Glomerular endothelial cell (primary cell): ENCODE data around the gene SIT1. TPM values are rescaled to one million over a fixed set of nuclear protein-coding genes. Genes with fewer than 3 reads are reported as not detected.

Source experiments
- DNase-seq: peaks from one replicate; pipeline ENCODE4 v3.0.0-alpha.2; 2011; ENCODE audit warnings: low read depth, low spot score; ENCODE audit errors: extremely low read depth
- total RNA-seq: library from RNA; depleted of rRNA; stranded (reverse); fragments of >200 nt; gene quantifications from 2 replicates; pipeline ENCODE4 v1.2.3, GENCODE V29; 2015

SIT1 gene
- total RNA-seq, 1 donor from 2014 or later = not detected

DNA sequence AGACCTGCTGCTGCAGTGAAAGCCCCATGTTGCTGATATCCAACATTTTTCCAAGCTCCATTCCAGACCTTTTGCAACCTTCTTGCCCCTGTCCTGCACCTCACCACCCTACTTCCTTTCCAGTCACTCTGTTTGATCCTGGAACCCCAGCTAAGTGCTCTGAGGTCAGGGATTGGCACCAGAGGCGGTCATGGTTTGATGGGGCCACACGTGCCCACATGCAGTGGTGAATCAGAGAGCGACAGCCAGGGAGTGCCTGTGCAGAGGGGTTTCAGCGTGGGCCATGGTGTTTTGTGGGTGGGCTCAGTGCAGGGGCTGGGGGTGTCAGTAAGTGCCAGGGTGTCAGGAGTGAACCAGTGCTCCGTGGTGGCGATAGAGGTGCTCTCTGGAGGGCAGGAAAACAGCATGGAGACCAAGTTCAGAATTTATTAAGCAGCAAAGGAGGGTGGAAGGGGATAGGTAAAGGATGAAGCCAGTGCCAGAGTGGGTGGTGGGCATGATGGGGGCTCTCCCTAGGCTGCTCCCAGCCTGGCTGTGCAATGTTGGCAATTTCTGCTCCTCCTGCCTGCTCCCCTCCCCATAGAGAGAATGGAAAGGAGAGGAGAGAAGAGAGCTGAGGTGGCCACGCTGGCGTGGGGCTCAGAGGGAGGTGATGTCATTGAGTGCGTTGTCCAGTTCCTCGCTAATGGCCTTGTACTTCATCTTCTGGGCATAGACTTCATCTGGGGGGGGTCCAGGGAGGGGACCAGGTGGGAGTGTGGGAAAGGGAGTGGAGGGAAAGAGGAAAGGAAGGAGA is 32.0 kb upstream of the SIT1 start:
- DNase-seq = no peak

DNA sequence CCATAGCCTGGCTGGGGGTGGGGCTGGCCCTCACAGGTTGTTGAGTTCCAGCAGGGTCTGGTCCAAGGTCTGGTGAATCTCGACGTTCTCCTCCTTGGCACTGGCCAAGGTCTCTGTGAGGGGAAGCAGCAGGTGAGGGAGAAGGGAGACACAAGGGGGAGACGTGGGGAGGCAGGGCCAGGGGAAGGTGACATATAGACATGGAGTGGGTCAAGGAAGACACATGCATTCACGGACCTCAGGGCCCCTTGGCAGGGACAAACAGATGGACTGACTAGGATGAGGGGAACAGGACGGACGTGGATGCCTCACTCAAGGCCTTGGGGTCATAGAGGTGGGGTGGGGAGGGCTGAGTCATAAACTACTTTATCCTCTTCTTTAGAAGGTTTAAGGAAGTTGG is 31.3 kb upstream of the SIT1 start:
- no peak for DNase-seq

DNA sequence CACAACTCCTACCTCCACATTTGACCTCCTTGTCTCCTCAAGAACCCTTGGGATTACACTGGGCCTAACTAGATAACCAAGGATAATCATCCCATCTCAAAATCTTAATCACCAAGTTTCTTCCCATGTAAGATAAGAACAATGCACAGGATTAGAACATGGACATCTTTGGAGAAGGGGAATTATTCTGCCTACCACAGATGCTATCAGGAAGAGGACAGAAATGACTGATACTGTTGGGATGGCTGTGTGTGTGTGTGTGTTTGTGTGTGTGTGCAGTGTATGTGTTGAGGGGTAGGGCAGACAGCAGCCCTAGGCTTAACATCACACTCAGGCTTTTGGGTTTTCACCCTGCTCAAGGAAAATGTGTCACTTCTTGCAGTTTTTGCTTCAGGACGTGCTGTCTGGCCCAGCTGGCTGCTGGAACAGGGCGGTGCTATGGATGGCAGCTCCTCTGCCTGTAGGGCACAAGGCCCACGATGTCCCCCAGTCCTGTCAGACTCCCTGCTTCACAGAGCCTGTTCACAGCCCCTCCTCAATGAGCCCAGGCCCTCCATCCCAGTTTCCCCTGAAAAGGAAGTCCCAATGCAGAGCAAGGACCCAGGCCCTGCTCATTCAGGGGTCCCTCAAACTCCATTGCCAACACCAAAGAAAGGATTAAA is 30.7 kb upstream of the SIT1 start:
- DNase-seq = no peak

DNA sequence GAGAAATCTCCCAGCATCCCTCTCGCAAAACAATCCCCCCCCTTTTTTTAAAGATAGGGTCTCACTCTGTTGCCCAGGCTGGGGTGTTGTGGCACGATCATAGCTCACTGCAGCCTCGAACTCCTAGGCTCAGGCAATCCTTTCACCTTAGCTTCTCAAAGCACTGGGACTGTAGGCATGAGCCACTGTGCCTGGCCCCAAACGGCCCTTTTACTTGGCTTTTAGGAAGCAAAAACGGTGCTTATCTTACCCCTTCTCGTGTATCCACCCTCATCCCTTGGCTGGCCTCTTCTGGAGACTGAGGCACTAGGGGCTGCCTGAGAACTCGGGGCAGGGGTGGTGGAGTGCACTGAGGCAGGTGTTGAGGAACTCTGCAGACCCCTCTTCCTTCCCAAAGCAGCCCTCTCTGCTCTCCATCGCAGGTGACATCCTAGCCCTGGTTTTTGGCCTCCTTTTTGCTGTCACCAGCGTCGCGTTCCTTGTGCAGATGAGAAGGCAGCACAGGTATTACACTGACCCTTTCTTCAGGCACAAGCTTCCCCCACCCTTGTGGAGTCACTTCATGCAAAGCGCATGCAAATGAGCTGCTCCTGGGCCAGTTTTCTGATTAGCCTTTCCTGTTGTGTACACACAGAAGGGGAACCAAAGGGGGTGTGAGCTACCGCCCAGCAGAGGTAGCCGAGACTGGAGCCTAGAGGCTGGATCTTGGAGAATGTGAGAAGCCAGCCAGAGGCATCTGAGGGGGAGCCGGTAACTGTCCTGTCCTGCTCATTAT is 29.8 kb upstream of the SIT1 start:
- no peak for DNase-seq

DNA sequence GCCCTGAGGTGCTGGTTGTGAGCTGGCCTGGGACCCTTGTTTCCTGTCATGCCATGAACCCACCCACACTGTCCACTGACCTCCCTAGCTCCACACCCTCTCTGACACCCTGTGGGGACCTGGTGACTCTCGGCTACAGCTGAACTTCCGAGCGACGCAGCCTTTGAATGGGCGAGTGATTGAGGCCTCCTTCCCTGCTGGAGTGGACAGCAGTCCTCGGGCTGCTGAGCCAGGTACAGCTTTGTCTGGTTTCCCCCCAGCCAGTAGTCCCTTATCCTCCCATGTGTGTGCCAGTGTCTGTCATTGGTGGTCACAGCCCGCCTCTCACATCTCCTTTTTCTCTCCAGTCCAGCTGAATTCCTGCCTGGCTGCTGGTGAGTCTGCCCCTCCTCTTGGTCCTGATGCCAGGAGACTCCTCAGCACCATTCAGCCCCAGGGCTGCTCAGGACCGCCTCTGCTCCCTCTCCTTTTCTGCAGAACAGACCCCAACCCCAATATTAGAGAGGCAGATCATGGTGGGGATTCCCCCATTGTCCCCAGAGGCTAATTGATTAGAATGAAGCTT is 29.1 kb upstream of the SIT1 start:
- DNase-seq = no peak

DNA sequence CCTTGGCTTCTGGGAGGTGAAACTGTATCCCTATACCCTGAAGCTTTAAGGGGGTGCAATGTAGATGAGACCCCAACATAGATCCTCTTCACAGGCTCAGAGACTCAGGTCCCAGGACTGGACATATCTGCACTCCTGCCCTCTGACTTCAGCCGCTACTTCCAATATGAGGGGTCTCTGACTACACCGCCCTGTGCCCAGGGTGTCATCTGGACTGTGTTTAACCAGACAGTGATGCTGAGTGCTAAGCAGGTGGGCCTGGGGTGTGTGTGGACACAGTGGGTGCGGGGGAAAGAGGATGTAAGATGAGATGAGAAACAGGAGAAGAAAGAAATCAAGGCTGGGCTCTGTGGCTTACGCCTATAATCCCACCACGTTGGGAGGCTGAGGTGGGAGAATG is 28.4 kb upstream of the SIT1 start:
- DNase-seq = no peak

DNA sequence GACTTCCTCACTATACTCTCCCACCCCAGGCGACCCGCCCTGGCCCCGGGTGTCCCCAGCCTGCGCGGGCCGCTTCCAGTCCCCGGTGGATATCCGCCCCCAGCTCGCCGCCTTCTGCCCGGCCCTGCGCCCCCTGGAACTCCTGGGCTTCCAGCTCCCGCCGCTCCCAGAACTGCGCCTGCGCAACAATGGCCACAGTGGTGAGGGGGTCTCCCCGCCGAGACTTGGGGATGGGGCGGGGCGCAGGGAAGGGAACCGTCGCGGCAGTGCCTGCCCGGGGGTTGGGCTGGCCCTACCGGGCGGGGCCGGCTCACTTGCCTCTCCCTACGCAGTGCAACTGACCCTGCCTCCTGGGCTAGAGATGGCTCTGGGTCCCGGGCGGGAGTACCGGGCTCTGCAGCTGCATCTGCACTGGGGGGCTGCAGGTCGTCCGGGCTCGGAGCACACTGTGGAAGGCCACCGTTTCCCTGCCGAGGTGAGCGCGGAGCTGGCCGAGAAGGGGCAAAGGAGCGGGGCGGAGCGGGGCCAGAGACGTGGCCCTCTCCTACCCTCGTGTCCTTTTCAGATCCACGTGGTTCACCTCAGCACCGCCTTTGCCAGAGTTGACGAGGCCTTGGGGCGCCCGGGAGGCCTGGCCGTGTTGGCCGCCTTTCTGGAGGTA is 25.1 kb upstream of the SIT1 start:
- no peak for DNase-seq

DNA sequence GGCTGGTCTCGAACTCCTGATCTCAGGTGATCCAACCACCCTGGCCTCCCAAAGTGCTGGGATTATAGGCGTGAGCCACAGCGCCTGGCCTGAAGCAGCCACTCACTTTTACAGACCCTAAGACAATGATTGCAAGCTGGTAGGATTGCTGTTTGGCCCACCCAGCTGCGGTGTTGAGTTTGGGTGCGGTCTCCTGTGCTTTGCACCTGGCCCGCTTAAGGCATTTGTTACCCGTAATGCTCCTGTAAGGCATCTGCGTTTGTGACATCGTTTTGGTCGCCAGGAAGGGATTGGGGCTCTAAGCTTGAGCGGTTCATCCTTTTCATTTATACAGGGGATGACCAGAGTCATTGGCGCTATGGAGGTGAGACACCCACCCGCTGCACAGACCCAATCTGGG is 24.5 kb upstream of the SIT1 start:
- no peak for DNase-seq

DNA sequence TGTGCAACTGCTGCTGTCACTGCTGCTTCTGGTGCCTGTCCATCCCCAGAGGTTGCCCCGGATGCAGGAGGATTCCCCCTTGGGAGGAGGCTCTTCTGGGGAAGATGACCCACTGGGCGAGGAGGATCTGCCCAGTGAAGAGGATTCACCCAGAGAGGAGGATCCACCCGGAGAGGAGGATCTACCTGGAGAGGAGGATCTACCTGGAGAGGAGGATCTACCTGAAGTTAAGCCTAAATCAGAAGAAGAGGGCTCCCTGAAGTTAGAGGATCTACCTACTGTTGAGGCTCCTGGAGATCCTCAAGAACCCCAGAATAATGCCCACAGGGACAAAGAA is 23.3 kb upstream of the SIT1 start:
- no peak for DNase-seq

DNA sequence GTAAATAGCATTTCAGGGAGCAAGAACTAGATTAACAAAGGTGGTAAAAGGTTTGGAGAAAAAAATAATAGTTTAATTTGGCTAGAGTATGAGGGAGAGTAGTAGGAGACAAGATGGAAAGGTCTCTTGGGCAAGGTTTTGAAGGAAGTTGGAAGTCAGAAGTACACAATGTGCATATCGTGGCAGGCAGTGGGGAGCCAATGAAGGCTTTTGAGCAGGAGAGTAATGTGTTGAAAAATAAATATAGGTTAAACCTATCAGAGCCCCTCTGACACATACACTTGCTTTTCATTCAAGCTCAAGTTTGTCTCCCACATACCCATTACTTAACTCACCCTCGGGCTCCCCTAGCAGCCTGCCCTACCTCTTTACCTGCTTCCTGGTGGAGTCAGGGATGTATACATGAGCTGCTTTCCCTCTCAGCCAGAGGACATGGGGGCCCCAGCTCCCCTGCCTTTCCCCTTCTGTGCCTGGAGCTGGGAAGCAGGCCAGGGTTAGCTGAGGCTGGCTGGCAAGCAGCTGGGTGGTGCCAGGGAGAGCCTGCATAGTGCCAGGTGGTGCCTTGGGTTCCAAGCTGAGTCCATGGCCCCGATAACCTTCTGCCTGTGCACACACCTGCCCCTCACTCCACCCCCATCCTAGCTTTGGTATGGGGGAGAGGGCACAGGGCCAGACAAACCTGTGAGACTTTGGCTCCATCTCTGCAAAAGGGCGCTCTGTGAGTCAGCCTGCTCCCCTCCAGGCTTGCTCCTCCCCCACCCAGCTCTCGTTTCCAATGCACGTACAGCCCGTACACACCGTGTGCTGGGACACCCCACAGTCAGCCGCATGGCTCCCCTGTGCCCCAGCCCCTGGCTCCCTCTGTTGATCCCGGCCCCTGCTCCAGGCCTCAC is 22.6 kb upstream of the SIT1 start, which contains the start of gene CA9:
CA9 (plus strand) TSS at position 797 of the 893 bp plus-strand sequence; CDS start at position 829, 32 bp downstream.
- DNase-seq = no peak

DNA sequence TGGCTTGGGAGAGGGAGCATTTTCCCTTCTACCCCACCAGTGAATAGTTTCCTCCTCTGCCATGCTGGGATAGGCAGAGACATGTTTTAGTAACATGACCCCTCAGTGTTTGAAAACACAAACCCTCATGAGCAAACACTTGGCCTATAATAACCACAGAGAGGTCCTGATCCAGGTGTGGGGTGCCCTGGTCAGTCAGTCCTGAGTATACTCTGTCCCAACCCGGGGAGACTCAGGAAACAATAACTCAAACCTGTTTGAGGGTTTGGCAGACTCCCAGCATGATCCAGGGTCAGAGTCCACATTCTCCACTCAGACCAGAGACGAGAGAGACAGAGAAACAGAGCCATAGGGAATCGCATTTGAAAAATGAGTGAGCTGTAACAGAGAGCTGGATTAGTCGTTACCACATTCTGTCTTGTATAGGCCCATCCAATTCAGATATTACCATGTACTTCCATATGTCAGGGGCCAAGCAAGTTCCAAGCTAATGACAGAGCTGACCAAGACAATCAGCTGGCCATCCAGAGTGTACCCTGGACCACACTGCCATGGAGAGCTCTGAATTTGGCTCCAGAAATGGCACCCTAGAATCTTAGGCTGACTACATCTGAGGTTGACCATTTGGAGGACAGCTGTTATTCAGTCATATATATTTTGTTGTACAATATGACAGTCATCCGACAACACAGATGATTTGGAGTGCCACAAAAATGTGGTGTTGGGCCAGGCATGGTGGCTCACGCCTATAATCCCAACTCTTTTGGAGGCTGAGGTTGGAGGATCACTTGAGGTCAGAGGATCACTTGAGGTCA is 18.8 kb upstream of the SIT1 start:
- DNase-seq = no peak

DNA sequence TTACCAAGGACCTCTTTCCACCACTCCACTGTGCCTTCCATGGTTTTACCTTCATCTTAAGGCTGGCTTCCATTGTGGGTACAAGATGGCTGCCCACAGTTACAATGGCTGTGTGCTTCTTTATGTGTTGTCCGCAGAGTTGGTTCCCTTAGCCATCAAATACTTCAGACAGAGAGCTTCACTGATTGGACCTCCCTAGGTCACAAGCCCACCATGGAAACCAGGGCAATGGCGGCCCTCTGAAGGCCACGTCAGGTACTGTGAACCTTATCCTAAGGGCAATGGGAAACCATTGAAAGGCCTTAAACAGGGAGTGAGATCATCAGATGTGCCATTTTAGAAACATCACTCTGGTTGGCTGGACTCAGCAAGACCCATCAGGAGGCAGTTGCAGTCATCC is 17.2 kb upstream of the SIT1 start:
- no peak for DNase-seq

DNA sequence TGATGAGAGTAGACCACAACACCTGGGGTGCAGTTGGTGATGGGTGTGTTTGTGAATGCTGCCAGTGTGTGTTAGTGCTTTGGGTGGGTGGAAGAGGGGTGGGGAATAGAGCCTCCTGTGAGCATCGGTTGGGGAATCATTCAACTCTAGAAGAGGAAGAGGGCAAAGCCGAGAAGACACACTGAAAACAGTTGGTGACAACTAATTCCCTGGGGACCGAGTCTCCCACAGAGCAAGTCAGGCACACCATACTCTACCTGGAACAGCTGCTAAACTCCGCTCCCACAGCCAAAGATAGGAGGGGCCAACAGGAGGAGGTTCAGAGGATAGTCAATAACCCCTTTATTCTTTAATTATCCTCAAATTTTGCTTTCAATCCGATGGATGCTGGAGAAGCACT is 15.8 kb upstream of the SIT1 start:
- DNase-seq = no peak

DNA sequence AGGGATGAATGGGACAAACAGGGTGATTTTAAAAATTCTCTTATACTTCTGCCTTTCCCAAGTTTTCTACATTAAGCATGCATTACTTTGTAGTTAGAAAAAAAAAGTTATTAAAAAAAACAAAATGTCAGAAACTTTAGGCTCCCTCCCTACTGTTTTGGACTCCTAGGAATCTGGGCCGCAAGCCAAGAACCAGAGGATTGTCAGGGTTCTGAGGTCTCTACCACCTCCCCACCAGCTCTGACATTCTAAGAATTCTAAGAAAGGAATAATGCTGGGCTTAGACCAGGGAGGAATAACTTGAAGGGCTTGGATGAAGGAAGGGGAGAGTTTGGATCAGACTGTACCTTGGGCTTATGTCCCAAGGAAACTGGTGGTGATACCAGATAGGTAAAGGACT is 15.3 kb upstream of the SIT1 start:
- no peak for DNase-seq

DNA sequence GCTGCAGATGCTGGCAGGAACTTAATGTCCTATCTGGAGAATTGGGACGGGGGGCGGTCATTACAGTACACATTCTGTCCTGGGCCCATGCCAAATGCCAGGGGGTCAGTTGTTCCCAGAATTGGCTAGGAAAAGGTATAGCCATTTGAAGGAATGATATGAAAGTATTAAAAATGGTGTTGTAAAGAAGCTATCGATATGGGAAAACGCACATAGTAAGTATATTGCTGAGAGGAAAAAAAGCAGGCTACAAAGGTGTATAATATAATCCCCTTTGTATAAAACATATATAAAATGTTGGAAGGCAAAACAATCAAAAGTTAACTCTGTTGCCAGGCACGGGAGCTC is 14.7 kb upstream of the SIT1 start:
- DNase-seq = no peak

DNA sequence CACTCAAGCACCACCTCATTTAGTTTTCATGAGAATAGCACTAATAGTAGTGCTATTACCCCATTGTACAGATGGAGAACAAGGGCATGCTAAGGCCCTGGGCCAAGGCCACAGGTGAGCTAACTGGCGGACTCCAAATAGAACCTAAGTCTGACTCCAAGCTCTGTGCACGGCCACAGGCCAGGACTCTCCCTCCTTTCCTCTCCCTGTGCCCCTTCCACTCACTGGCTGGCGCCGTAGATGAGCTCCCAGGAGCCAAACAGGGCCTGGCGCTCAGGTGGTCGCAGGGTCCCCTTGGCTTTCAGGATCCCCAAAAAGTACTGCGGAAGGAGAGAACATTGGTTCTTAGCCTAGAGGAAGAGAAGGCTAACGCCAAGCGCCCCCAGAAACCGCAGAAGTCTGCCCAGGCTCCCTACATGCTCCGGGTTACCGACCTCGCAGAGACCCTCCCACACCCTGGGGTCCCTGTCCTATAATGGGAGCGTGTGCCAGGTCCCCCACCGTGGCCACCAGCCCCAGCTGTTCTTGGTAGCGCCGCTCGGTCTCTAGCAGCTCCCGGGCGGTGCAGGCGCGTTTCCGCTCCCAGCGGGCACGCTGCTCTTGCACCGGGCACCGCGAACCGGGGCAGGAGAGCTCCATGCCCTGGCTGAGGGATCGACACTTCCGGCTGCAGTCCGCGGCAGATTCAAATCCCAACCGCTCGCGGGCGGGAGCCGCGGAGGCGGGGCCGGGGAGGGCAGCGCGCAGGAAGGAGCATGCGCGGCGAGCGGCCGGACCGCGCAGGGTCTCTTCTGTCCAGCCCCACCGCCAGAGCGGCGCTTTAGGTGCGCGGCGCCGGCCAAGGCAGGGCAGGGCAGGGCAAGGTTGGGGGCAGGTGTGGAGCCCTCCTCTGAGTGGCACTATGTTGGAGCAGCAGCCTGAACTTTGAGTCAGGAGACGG is 14.1 kb upstream of the SIT1 start, which contains the start of gene ARHGEF39:
ARHGEF39 (minus strand) TSS at position 665 of the 940 bp plus-strand sequence; CDS start at position 639, 26 bp downstream.
- no peak for DNase-seq

DNA sequence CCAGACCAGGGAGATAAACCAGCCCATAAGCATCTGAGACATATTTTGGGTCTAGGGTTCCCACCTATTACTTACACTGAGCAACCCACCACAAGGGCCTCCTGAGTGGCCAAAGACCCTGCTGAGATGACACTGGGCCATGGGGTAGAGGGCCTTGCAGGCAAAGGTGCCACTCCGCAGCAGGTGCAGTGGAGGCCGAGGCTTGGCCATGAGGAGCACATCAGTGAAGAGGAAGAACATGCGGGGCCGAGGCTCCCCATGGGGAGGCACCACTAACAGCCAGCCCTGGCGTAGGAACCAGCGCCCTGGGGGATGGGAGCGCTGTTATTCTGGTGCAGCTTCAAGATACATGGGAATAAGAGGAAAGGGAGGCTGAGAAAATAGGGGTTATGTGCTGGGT is 11.7 kb upstream of the SIT1 start:
- DNase-seq = no peak

DNA sequence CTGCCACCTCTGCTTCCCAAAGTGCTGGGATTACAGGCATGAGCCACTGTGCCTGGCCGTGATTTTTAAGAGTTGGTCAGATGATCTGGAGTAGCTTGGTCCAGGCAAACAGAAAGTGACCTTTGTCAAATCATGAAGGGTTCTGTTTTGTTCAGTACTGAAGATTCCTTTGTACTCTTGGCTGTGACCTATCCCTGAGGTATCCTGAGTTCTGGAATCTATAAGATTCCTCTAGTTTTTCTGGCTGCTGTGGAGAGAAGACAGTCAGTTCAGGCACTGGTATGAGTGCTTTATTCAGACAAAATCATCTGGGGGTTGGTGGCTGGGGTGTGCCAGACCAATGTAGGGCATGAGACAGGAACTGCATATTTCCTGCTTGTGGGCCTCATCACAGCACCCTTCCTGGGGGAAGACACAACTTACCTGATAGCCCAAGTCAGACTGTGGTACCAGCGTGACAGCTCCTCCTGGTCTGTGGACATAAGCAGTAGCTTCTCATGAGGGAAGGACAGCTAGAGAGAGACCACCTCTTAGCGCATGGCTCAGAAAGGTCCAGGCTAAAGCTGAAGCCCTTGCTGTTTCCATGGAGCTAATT is 11.1 kb upstream of the SIT1 start:
- no peak for DNase-seq
